Stimulated activated effector memory CD8-positive, alpha-beta T cell treated with anti-CD3 and anti-CD28 coated beads, Interleukin-12 subunit alpha, Interleukin-12 subunit beta, amount 100 ng/mL, for 72 hours (primary cell): ENCODE results near the gene IFT25.
"Not testable (repeated sequence)": the region's sequence is repeated elsewhere in the genome, so short reads cannot be mapped to it uniquely, and the experiment has no call there.

Experiments
- ATAC-seq: fragments of 150-1000 bp; cut with Tn5 transposase; 2 replicates; pipeline ENCODE4 v1.10.0; 2021
- DNase-seq, 2 donors: peaks; one replicate each; pipeline ENCODE4 v3.0.0; 2021 to 2022; ENCODE audit warnings: low spot score in 2 of 2
- H3K27ac Mint-ChIP-seq: one replicate; pipeline ENCODE4 v1.8.0; 2022; ENCODE audit warnings: mild to moderate bottlenecking, mixed read lengths
- H3K36me3 Mint-ChIP-seq: one replicate; pipeline ENCODE4 v1.8.0; 2022; ENCODE audit warnings: mild to moderate bottlenecking, mixed read lengths
- H3K4me1 Mint-ChIP-seq: one replicate; pipeline ENCODE4 v1.8.0; 2022; ENCODE audit warnings: mixed read lengths
- H3K4me3 Mint-ChIP-seq: one replicate; pipeline ENCODE4 v1.8.0; 2022; ENCODE audit warnings: mild to moderate bottlenecking, mixed read lengths
- H3K9me3 Mint-ChIP-seq: one replicate; pipeline ENCODE4 v1.8.0; 2022; ENCODE audit warnings: mixed read lengths

IFT25 gene

GRCh38 chr1:53891678-53892077, 53.8 kb downstream of the IFT25 start:
- H3K9me3 Mint-ChIP-seq: no peaks in the 10 kb centered on the region
- H3K27ac Mint-ChIP-seq: no peak overlapping the region
- DNase-seq (no peak), ATAC-seq (no peak)
- H3K4me3 Mint-ChIP-seq: no peak overlapping the region
- peaks cover 32% of the 10 kb centered on the region for H3K4me1 Mint-ChIP-seq
- peaks cover 1% of the 10 kb centered on the region for H3K36me3 Mint-ChIP-seq

DNA sequence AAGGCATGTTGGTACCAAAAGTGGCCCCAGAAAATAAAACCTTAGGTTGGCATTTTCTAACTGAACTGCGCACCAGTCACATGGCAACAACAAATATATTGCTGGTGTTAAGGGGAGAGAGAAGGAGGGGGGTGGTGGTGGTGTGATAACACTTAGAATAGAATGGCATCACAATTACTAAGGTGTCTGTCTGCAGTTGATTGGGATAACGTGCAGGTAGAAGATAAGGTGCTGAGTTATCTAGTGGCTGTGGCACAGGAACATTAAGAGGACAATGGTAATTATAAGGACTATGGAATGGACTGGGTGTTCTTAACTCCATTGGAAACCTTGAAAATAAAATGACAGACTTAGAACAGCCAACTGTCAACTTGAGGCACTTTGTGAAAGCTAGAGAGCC, 54.5 kb downstream of the IFT25 start:
- no peak for DNase-seq
- Mint-ChIP-seq H3K27ac (no peak overlapping the region), H3K4me1 (peaks cover 32% of the 10 kb centered on the region), H3K4me3 (no peak overlapping the region), H3K36me3 (peaks cover 4% of the 10 kb centered on the region), H3K9me3 (no peaks in the 10 kb centered on the region)
- no peak for ATAC-seq

DNA sequence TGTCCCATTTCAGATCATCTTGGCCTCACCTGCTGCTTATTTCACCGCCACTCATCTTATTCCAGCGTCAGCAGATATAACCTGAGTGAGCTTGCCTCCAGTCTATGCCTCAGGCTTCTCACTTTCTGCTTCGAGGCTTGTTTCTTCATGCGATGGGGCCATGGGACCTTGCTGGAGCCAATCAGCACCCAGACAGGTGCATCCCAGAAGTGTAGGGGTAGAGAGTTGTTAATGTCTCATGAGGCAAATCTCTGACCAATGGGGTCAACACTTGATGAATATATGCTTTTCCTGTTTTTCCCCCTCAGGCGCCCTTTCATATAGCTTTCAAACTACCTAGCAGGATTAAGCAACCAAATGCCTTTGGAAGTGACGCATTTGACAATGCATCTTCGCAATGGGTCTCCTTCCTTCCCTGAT, 55.0 kb downstream of the IFT25 start:
- DNase-seq (peak in 1 of 2 donors; percentile 52), ATAC-seq (no peak)
- Mint-ChIP-seq H3K9me3 (no peaks in the 10 kb centered on the region), H3K27ac (peak overlapping the region; percentile 95), H3K4me1 (peaks cover 32% of the 10 kb centered on the region), H3K4me3 (peak overlapping the region; percentile 96), H3K36me3 (peaks cover 4% of the 10 kb centered on the region)

GRCh38 chr1:53889304-53890298, 55.9 kb downstream of the IFT25 start, which contains the start of gene YIPF1:
Gene YIPF1, minus strand, starts transcription at chr1:53889797. Its CDS starts 860 bp downstream, at chr1:53888937.
- peaks cover 4% of the 10 kb centered on the region for H3K36me3 Mint-ChIP-seq

DNA sequence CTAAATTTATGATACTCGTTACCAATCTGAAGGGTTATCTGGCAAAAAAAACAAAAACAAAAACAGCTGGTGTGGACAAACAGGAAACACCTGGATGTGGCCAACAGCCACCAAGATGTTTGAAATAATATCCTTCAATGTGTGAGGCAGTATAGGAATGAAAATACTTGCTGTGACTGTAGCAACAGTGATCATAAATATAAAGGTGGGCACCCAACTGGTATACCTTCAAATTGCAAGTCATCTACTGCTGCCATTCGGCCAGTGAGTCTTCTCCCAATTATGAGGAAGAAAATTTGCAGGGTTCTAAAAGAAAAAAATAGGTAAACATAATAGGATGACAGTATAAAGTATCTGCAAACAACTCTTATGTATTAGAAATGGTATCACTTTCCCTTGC, 56.8 kb downstream of the IFT25 start:
- Mint-ChIP-seq H3K4me3 (peak overlapping the region; percentile 96), H3K4me1 (peaks cover 32% of the 10 kb centered on the region), H3K36me3 (peaks cover 11% of the 10 kb centered on the region), H3K9me3 (no peaks in the 10 kb centered on the region), H3K27ac (peak overlapping the region; percentile 95)
- DNase-seq (no peak), ATAC-seq (no peak)

More at GRCh38 chr1:53889304-53890298, 55.9 kb downstream of the IFT25 start, which contains the start of gene YIPF1:
- Mint-ChIP-seq H3K4me1 (peaks cover 32% of the 10 kb centered on the region), H3K9me3 (no peaks in the 10 kb centered on the region), H3K4me3 (peak within 1 kb of the TSS; percentile 96), H3K27ac (peak within 1 kb of the TSS; percentile 95)
- DNase-seq (peak; percentile 67 to 92), ATAC-seq (peak; percentile 92)

DNA sequence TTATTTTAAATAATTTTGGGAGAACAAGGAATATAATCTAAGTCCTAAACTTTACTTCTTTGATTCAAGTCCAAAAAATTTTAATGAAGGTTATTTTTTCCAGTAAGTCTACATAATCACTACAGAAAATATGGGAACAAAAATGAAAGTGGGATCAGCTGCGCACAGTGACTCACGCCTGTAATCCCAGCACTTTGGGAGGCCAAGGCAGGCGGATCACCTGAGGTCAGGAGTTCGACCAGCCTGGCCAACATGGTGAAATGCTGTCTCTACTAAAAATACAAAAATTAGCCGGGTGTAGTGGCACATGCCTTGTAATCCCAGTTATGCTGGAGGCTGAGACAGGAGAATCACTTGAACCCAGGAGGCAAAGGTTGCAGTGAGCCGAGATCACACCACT, 61.9 kb downstream of the IFT25 start:
- not testable (repeated sequence) for H3K27ac Mint-ChIP-seq, H3K4me1 Mint-ChIP-seq, H3K9me3 Mint-ChIP-seq, ATAC-seq, H3K4me3 Mint-ChIP-seq, DNase-seq
- peaks cover 31% of the 10 kb centered on the region for H3K36me3 Mint-ChIP-seq

GRCh38 chr1:53881853-53882252, 63.6 kb downstream of the IFT25 start:
- H3K27ac Mint-ChIP-seq, DNase-seq, H3K9me3 Mint-ChIP-seq, H3K4me1 Mint-ChIP-seq, H3K4me3 Mint-ChIP-seq, ATAC-seq: not testable (repeated sequence)
- peaks cover 41% of the 10 kb centered on the region for H3K36me3 Mint-ChIP-seq

DNA sequence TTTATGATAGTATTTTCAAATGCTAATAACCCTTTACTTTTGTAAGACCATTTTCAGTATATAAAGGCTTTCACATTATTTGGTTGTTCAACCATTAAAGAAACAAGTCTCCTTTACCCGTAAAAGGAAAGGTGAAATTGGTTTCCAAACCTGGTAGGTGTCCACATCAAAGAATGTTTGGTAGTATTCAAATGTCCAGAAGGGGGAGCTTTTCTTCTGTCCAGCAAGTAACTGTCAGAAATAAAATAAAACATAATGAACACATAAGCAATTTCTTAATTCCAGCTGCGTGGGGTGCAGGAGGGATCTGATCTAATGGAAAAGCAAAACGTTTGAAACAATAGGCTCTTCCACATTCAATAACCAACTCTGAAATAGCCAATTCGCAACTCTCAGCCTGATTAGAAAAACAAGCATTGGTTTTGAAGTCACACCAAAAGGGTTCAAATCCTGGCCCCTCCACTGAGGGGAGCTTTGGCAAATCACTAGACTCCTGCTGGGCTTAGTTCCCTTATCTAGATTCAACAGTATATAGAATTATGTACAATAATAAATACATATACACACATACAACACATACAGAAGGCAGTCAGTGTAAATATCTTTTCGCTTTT, 66.9 kb downstream of the IFT25 start:
- no peak for DNase-seq
- H3K4me1 Mint-ChIP-seq: no peaks in the 10 kb centered on the region
- no peak for ATAC-seq
- H3K4me3 Mint-ChIP-seq: no peak overlapping the region
- H3K9me3 Mint-ChIP-seq: no peaks in the 10 kb centered on the region
- no peak overlapping the region for H3K27ac Mint-ChIP-seq
- H3K36me3 Mint-ChIP-seq: peaks cover 36% of the 10 kb centered on the region

GRCh38 chr1:53875150-53875549, 70.3 kb downstream of the IFT25 start:
- peaks cover 43% of the 10 kb centered on the region for H3K36me3 Mint-ChIP-seq
- DNase-seq, H3K27ac Mint-ChIP-seq, ATAC-seq, H3K9me3 Mint-ChIP-seq, H3K4me3 Mint-ChIP-seq, H3K4me1 Mint-ChIP-seq: not testable (repeated sequence)

DNA sequence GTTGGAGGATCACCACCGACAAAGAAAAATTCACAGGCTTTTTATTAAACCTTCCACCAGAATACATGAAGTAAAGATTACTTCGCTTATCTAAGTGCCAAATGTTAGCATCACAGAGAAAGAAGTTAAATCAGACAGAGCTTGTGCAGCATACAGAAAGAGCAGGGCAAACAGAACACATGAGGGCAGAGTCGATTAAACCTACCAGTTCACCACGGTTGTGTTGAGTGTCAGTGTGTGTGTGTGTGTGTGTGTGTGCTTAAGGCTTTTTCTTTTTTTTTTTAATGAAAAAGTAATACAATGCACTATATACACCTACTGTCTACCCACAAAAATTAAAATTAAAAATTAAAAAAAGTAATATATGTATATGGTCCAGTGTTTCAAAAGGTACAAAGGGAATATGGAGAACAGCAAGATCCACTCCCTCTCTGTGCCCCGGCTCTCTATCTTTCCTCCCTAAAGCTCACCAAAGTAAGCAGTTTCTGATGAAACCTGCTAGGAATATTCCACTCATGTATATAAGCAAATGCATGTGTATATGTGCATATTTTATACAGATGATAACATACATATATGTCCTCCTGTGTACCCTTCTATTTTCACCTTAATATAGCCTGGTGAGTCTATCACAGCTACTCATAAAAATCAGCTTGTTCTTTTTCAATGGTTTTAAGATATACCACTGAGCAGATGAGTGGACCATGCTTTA, 73.6 kb downstream of the IFT25 start:
- Mint-ChIP-seq H3K4me1 (no peaks in the 10 kb centered on the region), H3K4me3 (no peak overlapping the region), H3K9me3 (no peaks in the 10 kb centered on the region), H3K27ac (no peak overlapping the region), H3K36me3 (peaks cover 63% of the 10 kb centered on the region)
- no peak for DNase-seq
- no peak for ATAC-seq
